Osteoblast (primary cell): Measurements from ENCODE around the gene FAT2. TPM values are rescaled to one million over a fixed set of nuclear protein-coding genes. Genes with fewer than 3 reads are reported as not detected.

Experiments used
- DNase-seq: peaks from one replicate; pipeline ENCODE4 v3.0.0; 2011; ENCODE audit warnings: low spot score, mixed read lengths; ENCODE audit not compliant: insufficient read length; ENCODE audit errors: missing footprints
- H2AFZ ChIP-seq: 2 replicates; pipeline ENCODE4 v1.6.0; 2011; ENCODE audit warnings: mild to moderate bottlenecking, low read length
- H3K27ac ChIP-seq: 2 replicates; pipeline ENCODE4 v1.5.1; 2011; ENCODE audit warnings: mild to moderate bottlenecking, low read depth, low read length, moderate library complexity
- H3K27me3 ChIP-seq: 2 replicates; pipeline ENCODE4 v1.6.0; 2012; ENCODE audit warnings: mild to moderate bottlenecking, control low read depth, inconsistent platforms, low read length, moderate library complexity; ENCODE audit not compliant: insufficient read depth
- H3K36me3 ChIP-seq: 2 replicates; pipeline ENCODE4 v1.5.1; 2011; ENCODE audit warnings: mild to moderate bottlenecking, low read length, control low read depth, moderate library complexity; ENCODE audit not compliant: insufficient read depth
- H3K4me1 ChIP-seq: 2 replicates; pipeline ENCODE4 v1.5.1; 2011; ENCODE audit warnings: mild to moderate bottlenecking, low read length, control low read depth, moderate library complexity; ENCODE audit not compliant: insufficient read depth
- H3K4me2 ChIP-seq: 2 replicates; pipeline ENCODE4 v1.6.0; 2011; ENCODE audit warnings: mild to moderate bottlenecking, low read length; ENCODE audit not compliant: insufficient read depth
- H3K4me3 ChIP-seq: fragments of 200-600 bp; sonication (generic); 3 replicates; pipeline ENCODE4 v1.5.1; 2012; ENCODE audit warnings: mild to moderate bottlenecking, low read length, inconsistent platforms; ENCODE audit not compliant: insufficient read depth
- H3K79me2 ChIP-seq: 2 replicates; pipeline ENCODE4 v1.6.0; 2012; ENCODE audit warnings: mild to moderate bottlenecking, low read length, control low read depth, inconsistent platforms; ENCODE audit not compliant: insufficient read depth
- H3K9me3 ChIP-seq: 2 replicates; pipeline ENCODE4 v1.5.1; 2011; ENCODE audit warnings: low read depth, low read length, control low read depth
- H4K20me1 ChIP-seq: 2 replicates; pipeline ENCODE4 v1.6.0; 2012; ENCODE audit warnings: mild to moderate bottlenecking, low read length, control low read depth; ENCODE audit not compliant: insufficient read depth
- total RNA-seq: library from RNA; depleted of rRNA; stranded (reverse); fragments of >200 nt; gene quantifications from 2 replicates; pipeline ENCODE4 v1.2.3, GENCODE V29; 2012
- TF ChIP-seq, protein P1 (sequence below): IDR thresholded peaks from 2 replicates; pipeline ENCODE4 v1.5.1; 2011; ENCODE audit warnings: mild to moderate bottlenecking, low read depth, low read length, moderate library complexity; ENCODE audit errors: extremely low read depth

The FAT2 gene
- total RNA-seq, 1 donor, result 0.36 TPM

DNA sequence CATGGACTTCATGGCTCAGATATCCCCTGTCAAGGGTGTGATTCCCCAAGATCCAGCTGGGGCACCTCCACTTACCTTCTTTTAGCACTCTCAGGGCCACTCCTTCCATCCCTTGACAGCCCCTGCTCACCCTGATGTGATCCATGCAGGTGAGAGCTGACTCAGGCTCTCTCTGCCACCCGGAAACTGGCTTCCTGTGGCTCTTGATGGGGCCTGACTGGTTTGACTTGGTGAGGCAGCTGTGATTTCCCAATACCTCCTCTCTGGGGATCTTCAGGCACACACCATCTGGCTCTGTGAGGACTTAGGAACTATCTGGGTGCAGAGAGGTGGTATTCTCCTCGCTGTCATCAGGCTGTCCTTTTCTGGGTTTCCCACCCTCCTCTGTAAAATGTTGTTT is 7.9 kb upstream of the FAT2 start:
- no peak overlapping the region for H3K4me2 ChIP-seq
- H3K36me3 ChIP-seq, result no peaks in the 10 kb centered on the region
- H3K27ac ChIP-seq, result no peak overlapping the region
- H3K79me2 ChIP-seq, result no peaks in the 10 kb centered on the region
- no peak for DNase-seq
- H3K9me3 ChIP-seq, result no peaks in the 10 kb centered on the region
- no peak overlapping the region for H2AFZ ChIP-seq
- H4K20me1 ChIP-seq, result no peaks in the 10 kb centered on the region
- H3K27me3 ChIP-seq, result peaks cover 4% of the 10 kb centered on the region
- no peaks in the 10 kb centered on the region for H3K4me1 ChIP-seq
- TF ChIP-seq, protein P1, sequence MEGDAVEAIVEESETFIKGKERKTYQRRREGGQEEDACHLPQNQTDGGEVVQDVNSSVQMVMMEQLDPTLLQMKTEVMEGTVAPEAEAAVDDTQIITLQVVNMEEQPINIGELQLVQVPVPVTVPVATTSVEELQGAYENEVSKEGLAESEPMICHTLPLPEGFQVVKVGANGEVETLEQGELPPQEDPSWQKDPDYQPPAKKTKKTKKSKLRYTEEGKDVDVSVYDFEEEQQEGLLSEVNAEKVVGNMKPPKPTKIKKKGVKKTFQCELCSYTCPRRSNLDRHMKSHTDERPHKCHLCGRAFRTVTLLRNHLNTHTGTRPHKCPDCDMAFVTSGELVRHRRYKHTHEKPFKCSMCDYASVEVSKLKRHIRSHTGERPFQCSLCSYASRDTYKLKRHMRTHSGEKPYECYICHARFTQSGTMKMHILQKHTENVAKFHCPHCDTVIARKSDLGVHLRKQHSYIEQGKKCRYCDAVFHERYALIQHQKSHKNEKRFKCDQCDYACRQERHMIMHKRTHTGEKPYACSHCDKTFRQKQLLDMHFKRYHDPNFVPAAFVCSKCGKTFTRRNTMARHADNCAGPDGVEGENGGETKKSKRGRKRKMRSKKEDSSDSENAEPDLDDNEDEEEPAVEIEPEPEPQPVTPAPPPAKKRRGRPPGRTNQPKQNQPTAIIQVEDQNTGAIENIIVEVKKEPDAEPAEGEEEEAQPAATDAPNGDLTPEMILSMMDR, result no peak
- no peak overlapping the region for H3K4me3 ChIP-seq

DNA sequence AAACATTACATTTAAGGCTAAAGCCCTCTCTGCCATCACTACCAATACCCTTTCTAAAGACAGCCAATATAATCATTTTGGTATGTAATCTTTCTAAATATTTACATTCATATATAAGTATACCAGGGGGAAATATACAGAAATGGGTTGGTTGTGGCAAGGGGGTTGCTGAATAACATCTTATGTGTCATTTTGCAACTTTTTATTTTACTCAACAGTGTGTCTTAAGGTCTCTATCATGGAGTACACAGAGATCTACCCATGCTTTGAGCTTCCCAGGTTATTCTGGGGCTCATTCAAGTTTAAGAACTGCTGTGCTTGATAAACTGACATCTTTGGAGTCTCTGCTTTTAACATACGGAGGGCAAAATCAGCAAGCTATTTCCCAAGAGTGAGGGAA is 7.4 kb upstream of the FAT2 start:
- H3K9me3 ChIP-seq, result no peaks in the 10 kb centered on the region
- no peak overlapping the region for H3K4me3 ChIP-seq
- H3K4me2 ChIP-seq, result no peak overlapping the region
- no peak overlapping the region for H2AFZ ChIP-seq
- no peaks in the 10 kb centered on the region for H4K20me1 ChIP-seq
- no peak overlapping the region for H3K27ac ChIP-seq
- no peaks in the 10 kb centered on the region for H3K36me3 ChIP-seq
- H3K4me1 ChIP-seq, result no peaks in the 10 kb centered on the region
- no peaks in the 10 kb centered on the region for H3K79me2 ChIP-seq
- peaks cover 4% of the 10 kb centered on the region for H3K27me3 ChIP-seq
- TF ChIP-seq, protein P1, result no peak
- DNase-seq, result no peak

GRCh38 chr5:151597749-151598148 is 6.6 kb upstream of the FAT2 start:
- Histone ChIP-seq H3K4me3 (no peak overlapping the region), H4K20me1 (no peaks in the 10 kb centered on the region), H3K27ac (no peak overlapping the region), H3K79me2 (no peaks in the 10 kb centered on the region), H3K9me3 (no peaks in the 10 kb centered on the region), H3K4me1 (no peaks in the 10 kb centered on the region), H3K4me2 (no peak overlapping the region), H3K27me3 (peaks cover 4% of the 10 kb centered on the region), H2AFZ (no peak overlapping the region), H3K36me3 (no peaks in the 10 kb centered on the region)
- DNase-seq, result no peak
- TF ChIP-seq, protein P1, result no peak

DNA sequence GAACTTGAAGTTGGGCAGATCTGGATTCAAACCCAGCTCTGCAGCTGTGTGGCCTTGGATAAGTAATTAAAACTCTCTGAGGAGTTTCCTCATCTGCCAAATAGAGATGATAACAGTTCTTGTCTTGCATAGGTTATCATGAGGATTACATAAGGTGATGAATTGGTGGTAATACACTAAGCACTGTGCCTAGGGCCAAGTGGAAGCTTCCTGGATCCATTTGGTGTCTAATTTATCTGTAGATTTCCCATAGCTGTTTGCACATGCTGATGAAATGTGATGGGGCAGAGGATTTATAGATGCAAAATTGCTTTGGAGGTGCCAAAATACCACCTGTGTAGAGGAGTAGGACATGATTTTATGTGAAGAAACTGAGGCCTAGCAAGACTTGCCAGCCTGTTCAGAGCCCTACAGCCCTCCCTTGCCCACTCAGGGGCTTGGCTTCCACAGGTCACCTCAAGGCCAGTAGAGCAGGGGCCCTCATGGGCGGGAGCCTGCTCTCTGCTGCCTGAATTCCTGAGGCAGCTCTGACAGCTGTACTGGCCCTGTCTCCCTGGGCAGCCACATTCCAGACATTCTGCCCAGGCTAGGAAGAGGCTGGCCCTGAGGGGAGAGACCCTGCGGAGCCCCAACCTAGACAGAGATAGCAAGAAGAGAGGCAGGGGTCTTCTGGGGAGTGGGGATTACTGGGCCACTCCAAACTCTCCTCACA is 5.9 kb upstream of the FAT2 start:
- Histone ChIP-seq H3K79me2 (no peaks in the 10 kb centered on the region), H3K4me2 (no peak overlapping the region), H3K4me3 (no peak overlapping the region), H3K27ac (no peak overlapping the region), H3K27me3 (peaks cover 3% of the 10 kb centered on the region), H4K20me1 (no peaks in the 10 kb centered on the region), H3K36me3 (no peaks in the 10 kb centered on the region), H3K4me1 (no peaks in the 10 kb centered on the region), H3K9me3 (no peaks in the 10 kb centered on the region), H2AFZ (no peak overlapping the region)
- TF ChIP-seq, protein P1, result no peak
- DNase-seq, result no peak
